ENCODE measurements around the gene CCNL2. TPM values are rescaled to one million over a fixed set of nuclear protein-coding genes. Genes with fewer than 3 reads are reported as not detected.
A peak's percentile ranks its signal among the peaks of the same experiment; 100 is the strongest.

CCNL2 gene
- total RNA-seq, 1 donor from 2014 or later = 46.1 TPM

- intact Hi-C loops (cut with micrococcal nuclease) = no loop called here
- peaks cover 85% of the 10 kb centered on the region for H3K4me1 ChIP-seq
These were observed 5.7 kb downstream of the CCNL2 start for GRCh38 chr1:1393428-1393827.

GRCh38 chr1:1393014-1393413 lies 6.1 kb downstream of the CCNL2 start:
- peaks cover 81% of the 10 kb centered on the region for H3K4me1 ChIP-seq
- no peak overlapping the region for H3K4me3 ChIP-seq
- H3K9me3 ChIP-seq (replicated peaks) = no peaks in the 10 kb centered on the region
- DNase-seq = no peak
- intact Hi-C loops (cut with micrococcal nuclease) = no loop called here
- H3K36me3 ChIP-seq = peaks cover 99% of the 10 kb centered on the region
- H3K27ac ChIP-seq (replicated peaks) = no peak overlapping the region
- H3K27me3 ChIP-seq (ENCODE audit: low read depth) = no peaks in the 10 kb centered on the region
- TF ChIP-seq CTCF (IDR thresholded peaks at IDR 0.05; ENCODE audit: borderline replicate concordance) = no peak

More at GRCh38 chr1:1393428-1393827, 5.7 kb downstream of the CCNL2 start:
- H3K4me3 ChIP-seq = no peak overlapping the region
- DNase-seq = no peak
- H3K27me3 ChIP-seq (ENCODE audit: low read depth) = no peaks in the 10 kb centered on the region
- H3K9me3 ChIP-seq (replicated peaks) = no peaks in the 10 kb centered on the region
- H3K27ac ChIP-seq (replicated peaks) = no peak overlapping the region
- H3K36me3 ChIP-seq = peaks cover 97% of the 10 kb centered on the region
- no peak for TF ChIP-seq CTCF (IDR thresholded peaks at IDR 0.05; ENCODE audit: borderline replicate concordance)

- no peak for DNase-seq
- Histone ChIP-seq H3K9me3 (replicated peaks) (no peaks in the 10 kb centered on the region), H3K36me3 (peaks cover 99% of the 10 kb centered on the region), H3K4me3 (no peak overlapping the region), H3K27ac (replicated peaks) (peak overlapping the region; percentile 56), H3K27me3 (ENCODE audit: low read depth) (no peaks in the 10 kb centered on the region), H3K4me1 (peaks cover 63% of the 10 kb centered on the region)
- intact Hi-C loops (cut with micrococcal nuclease) = no loop called here
- no peak for TF ChIP-seq CTCF (IDR thresholded peaks at IDR 0.05; ENCODE audit: borderline replicate concordance)
These were observed 7.9 kb downstream of the CCNL2 start for GRCh38 chr1:1391225-1391624.

DNA sequence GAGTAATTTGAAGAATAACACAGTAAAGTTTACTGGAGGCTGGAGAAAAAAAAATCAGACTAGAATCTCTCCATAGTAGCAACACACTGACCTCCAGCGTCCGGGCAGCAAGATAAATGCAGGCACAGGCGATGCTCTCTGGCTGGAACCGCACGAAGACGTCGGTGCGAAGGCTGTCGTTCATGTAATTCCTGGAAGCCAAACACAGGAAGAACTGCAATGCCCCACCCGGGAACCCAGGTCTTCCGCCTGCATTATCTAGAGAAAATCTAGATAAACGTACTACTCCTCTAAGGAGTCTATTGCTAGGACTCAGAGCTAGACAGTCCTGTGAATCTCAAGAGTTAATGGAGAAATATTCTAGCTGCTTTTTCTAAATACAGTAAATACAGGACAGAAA lies 8.5 kb downstream of the CCNL2 start:
- H3K27me3 ChIP-seq (ENCODE audit: low read depth) = no peaks in the 10 kb centered on the region
- intact Hi-C loops (cut with micrococcal nuclease) = no loop called here
- peak overlapping the region; percentile 56 for H3K27ac ChIP-seq (replicated peaks)
- peak; percentile 9 for TF ChIP-seq CTCF (IDR thresholded peaks at IDR 0.05; ENCODE audit: borderline replicate concordance)
- no peaks in the 10 kb centered on the region for H3K9me3 ChIP-seq (replicated peaks)
- no peak for DNase-seq
- H3K36me3 ChIP-seq = peaks cover 100% of the 10 kb centered on the region
- peaks cover 58% of the 10 kb centered on the region for H3K4me1 ChIP-seq
- H3K4me3 ChIP-seq = no peak overlapping the region

DNA sequence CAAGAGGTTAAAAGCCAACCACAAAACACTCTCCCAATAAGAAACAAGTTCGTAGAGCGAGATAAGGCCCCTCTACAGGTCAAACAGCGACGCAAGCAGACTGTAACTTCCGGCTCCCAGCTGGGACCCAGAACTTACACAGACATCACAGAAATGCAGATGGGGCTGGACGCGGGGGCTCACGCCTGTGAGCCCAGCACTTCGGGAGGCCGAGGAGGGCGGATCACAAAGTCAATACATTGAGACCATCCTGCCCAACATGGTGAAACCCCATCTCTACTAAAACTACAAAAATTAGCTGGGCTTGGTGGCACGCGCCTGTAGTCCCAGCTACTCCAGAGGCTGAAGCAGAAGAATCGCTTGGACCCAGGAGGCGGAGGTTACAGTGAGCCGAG lies 11.1 kb downstream of the CCNL2 start:
- no peak for TF ChIP-seq CTCF (IDR thresholded peaks at IDR 0.05; ENCODE audit: borderline replicate concordance)
- H3K4me3 ChIP-seq = no peak overlapping the region
- H3K27ac ChIP-seq (replicated peaks) = no peak overlapping the region
- intact Hi-C loops (cut with micrococcal nuclease) = no loop called here
- peaks cover 33% of the 10 kb centered on the region for H3K4me1 ChIP-seq
- peaks cover 83% of the 10 kb centered on the region for H3K36me3 ChIP-seq
- H3K27me3 ChIP-seq (ENCODE audit: low read depth) = no peaks in the 10 kb centered on the region
- no peak for DNase-seq
- no peaks in the 10 kb centered on the region for H3K9me3 ChIP-seq (replicated peaks)
